ENCODE results near the gene RARG.

Gene RARG

GRCh38 chr12:53173085-53173715 is 58.8 kb downstream of the RARG start:
- TF ChIP-seq REST (IDR thresholded peaks at IDR 0.05; ENCODE audit: insufficient read depth in 1 of 2, low read depth in 2 of 2, low read length in 2 of 2) (no peak), SIN3A (IDR thresholded peaks at IDR 0.05; ENCODE audit: borderline replicate concordance, insufficient read depth, low read length) (no peak), POLR2AphosphoS5 (IDR thresholded peaks at IDR 0.05; ENCODE audit: low read depth, low read length) (no peak), TAF1 (IDR thresholded peaks at IDR 0.05; ENCODE audit: borderline replicate concordance, insufficient read depth, low read length) (no peak), FOXP2 (optimal IDR thresholded peaks at IDR 0.05; ENCODE audit: borderline replicate concordance, extremely low read depth, extremely low read length, insufficient read depth) (no peak)

- TF ChIP-seq SIN3A (IDR thresholded peaks at IDR 0.05; ENCODE audit: borderline replicate concordance, insufficient read depth, low read length) (no peak), FOXP2 (optimal IDR thresholded peaks at IDR 0.05; ENCODE audit: borderline replicate concordance, extremely low read depth, extremely low read length, insufficient read depth) (no peak), REST (IDR thresholded peaks at IDR 0.05; ENCODE audit: insufficient read depth in 1 of 2, low read depth in 2 of 2, low read length in 2 of 2) (no peak), POLR2AphosphoS5 (IDR thresholded peaks at IDR 0.05; ENCODE audit: low read depth, low read length) (no peak)
Observed at GRCh38 chr12:53172352-53172751, 59.7 kb downstream of the RARG start.

GRCh38 chr12:53171725-53172329 is 60.2 kb downstream of the RARG start:
- TF ChIP-seq SIN3A (IDR thresholded peaks at IDR 0.05; ENCODE audit: borderline replicate concordance, insufficient read depth, low read length) (no peak), REST (IDR thresholded peaks at IDR 0.05; ENCODE audit: insufficient read depth in 1 of 2, low read depth in 2 of 2, low read length in 2 of 2) (no peak), FOXP2 (optimal IDR thresholded peaks at IDR 0.05; ENCODE audit: borderline replicate concordance, extremely low read depth, extremely low read length, insufficient read depth) (no peak)

GRCh38 chr12:53170876-53171724 is 60.9 kb downstream of the RARG start:
- TF ChIP-seq TAF1 (IDR thresholded peaks at IDR 0.05; ENCODE audit: borderline replicate concordance, insufficient read depth, low read length) (no peak), SIN3A (IDR thresholded peaks at IDR 0.05; ENCODE audit: borderline replicate concordance, insufficient read depth, low read length) (no peak), POLR2AphosphoS5 (IDR thresholded peaks at IDR 0.05; ENCODE audit: low read depth, low read length) (no peak), REST (IDR thresholded peaks at IDR 0.05; ENCODE audit: insufficient read depth in 1 of 2, low read depth in 2 of 2, low read length in 2 of 2) (no peak), FOXP2 (optimal IDR thresholded peaks at IDR 0.05; ENCODE audit: borderline replicate concordance, extremely low read depth, extremely low read length, insufficient read depth) (no peak)

Measured in PFSK-1 (cell line).